ENCODE data around the gene CCDC15.
"Not testable (repeated sequence)": the region's sequence is repeated elsewhere in the genome, so short reads cannot be mapped to it uniquely, and the experiment has no call there.

Gene CCDC15

GRCh38 chr11:125083312-125084056 is 129.5 kb downstream of the CCDC15 start:
- no peak for DNase-seq

- no peak for DNase-seq
Measured at GRCh38 chr11:125084057-125084416, 130.0 kb downstream of the CCDC15 start.

DNA sequence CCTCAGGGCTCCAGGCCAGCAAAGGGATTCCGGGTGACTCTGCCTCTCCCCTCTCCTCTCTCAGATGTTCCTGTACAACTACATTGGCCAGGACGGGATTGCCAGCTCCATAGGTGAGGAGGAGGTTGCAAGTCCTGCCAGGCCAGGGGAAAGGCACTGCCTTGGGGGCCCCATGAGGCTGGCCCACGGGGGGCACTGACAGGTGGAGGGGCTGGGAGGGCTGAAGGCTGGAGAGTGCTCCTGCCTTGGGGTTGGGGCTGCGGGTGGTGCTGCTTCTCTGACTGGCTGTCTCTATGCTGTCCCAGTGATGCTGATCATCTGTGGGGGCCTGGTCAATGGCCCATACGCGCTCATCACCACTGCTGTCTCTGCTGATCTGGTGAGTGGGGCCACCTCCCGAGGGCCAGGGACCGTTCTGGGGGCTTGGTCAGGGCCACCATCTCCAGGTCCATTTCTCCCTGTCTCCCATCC is 130.8 kb downstream of the CCDC15 start:
- DNase-seq, result no peak

GRCh38 chr11:125085301-125086081 is 131.5 kb downstream of the CCDC15 start:
- DNase-seq, result no peak

DNA sequence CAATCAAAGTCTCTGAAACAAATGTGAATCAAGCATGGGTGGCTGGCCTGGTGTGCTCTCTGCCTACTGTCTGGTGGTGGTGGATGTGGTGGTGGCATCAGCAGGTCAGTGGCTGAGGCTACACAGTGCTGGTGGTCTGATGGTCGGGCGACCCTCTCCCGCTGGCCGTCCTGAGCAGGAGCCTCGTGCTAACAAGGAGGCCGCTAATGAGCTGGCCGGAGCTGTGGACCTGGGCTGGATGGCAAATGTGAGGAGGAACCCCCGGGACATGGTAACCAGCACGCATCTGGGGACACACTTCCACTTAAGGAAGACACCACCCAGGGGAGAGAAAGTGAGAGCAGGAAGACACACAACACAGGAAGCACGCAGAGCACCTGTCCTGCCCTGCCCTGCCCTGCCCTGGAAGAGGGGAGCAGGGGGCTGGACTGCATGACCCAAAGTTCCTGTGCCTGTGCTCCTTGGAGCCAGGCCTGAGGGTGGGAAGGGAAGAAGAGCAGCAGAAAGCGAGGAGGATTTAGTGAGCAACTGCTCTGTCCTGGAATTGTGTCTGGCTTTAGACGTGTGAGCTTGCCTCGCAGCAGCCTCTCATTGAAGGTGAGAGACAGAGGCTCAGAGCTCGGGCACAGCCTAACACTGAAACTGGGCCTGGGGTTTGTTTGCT is 132.8 kb downstream of the CCDC15 start:
- no peak for DNase-seq

DNA sequence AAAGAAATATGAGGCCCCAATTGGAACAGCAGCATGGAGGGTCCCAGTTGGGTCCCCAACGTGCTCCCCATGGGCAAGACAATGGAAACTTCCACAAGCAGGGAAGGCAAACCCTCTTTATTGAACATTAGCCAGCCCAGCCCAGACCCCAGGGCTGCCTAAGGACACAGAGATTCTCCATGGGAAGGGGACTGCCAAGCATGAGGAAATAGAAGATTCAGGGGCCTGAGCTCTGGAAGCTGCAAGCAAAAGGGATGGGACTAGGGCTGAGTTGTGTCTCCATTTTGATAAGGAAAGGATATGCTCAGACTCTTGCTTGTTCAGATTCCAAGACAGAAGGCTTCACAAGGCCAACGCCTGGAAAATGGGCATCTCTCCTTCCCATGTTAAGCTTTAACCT is 134.1 kb downstream of the CCDC15 start:
- no peak for DNase-seq

DNA sequence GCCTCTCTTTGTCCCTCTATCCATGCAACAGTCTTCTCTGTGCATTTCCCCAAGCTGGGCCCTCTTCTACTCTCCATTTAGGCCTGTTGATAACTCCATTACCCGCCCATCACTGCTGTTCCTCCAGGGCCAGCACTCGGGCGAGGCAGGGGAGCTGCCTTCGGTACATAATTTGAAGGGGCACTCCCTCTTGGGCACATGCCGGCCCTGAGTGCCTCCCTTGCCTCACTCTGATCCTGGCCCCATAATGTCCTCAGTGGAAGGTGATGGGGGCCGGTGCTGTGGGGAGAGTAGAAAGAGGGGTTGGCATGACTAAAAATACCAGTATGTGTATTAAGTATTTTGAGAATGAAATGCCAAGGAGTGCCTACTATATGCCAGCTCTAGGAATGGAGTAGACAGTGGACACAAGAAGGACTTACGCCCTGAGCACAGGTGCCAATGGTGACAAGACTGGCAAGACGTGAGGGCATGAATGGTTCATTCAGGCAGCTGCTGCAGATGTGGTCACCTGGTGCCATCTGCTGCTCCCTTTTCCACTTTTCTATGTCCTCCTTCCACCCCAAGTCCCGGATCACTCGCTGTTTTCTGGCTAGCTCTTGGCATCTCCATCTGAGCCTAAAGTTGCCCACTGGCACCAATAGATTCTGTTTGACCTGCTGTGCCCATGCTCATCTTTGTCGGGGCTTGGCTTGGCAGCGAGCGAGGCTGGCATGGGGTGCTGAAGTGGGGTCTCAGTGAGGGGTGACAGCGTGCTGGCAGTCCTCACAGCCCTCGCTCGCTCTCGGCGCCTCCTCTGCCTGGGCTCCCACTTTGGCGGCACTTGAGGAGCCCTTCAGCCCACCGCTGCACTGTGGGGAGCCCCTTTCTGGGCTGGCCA is 134.8 kb downstream of the CCDC15 start:
- DNase-seq, result no peak

DNA sequence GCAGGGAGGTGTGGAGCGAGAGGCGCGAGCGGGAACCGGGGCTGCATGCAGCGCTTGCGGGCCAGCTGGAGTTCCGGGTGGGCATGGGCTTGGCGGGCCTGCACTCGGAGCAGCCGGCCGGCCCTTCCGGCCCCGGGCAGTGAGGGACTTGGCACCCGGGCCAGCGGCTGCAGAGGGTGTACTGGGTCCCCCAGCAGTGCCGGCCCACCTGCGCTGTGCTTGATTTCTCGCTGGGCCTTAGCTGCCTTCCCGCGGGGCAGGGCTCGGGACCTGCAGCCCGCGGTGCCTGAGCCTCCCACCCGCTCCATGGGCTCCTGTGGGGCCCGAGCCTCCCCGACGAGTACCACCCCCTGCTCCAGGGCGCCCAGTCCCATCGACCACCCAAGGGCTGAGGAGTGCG is 135.5 kb downstream of the CCDC15 start:
- DNase-seq, result not testable (repeated sequence)

DNA sequence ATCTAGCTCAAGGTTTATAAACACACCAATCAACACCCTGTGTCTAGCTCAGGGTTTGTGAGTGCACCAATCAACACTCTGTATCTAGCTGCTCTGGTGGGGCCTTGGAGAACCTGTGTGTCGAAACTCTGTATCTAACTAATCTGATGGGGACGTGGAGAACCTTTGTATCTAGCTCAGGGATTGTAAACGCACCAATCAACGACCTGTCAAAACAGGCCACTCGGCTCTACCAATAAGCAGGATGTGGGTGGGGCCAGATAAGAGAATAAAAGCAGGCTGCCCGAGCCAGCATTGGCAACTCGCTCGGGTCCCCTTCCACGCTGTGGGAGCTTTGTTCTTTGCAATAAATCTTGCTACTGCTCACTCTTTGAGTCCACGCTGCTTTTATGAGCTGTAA is 136.1 kb downstream of the CCDC15 start:
- DNase-seq, result not testable (repeated sequence)

DNA sequence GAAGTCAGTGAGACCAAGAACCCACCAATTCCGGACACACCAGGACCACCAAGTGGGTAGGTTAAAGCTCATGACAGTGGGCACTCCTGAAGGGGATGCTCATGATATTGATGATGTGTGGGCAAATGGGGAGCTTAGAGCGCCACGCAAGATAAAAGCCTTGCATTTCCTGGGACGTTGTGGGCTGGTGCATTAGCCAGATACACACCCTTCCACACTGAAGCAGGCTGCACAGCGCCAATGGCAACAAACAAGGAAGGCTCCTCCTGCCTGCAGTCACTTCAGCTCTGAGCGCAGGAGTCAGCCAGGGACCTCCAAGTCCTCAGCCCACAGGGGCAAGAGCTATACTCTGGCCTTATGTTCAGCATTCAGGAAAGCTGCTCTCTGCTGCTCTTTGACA is 136.8 kb downstream of the CCDC15 start:
- no peak for DNase-seq

Data from NCI-H69 (cell line).